HL-60 (cell line): ENCODE data around the gene GNL3L.
A peak's percentile ranks its signal among the peaks of the same experiment; 100 is the strongest.

Experiments used
- DNase-seq, 2 experiments: peaks; one replicate each; pipeline ENCODE4 v3.0.0-alpha.2; 2010 to 2020; ENCODE audit warnings: low read depth in 1 of 2, low spot score in 1 of 2
- H3K27ac ChIP-seq: fragments of 250-450 bp; sonication (Bioruptor Pico); replicated peaks from 2 replicates; pipeline ENCODE4 v1.5.1; 2020; ENCODE audit warnings: mild to moderate bottlenecking, moderate library complexity
- H3K27me3 ChIP-seq: fragments of 250-450 bp; sonication (Bioruptor Pico); 2 replicates; pipeline ENCODE4 v1.5.1; 2021; ENCODE audit warnings: mild to moderate bottlenecking, moderate library complexity; ENCODE audit not compliant: insufficient read depth, poor library complexity, severe bottlenecking
- H3K4me3 ChIP-seq: replicated peaks from 2 replicates; pipeline ENCODE4 v1.5.1; 2011; ENCODE audit warnings: mild to moderate bottlenecking, control low read depth, low read length; ENCODE audit not compliant: insufficient read depth
- GABPA ChIP-seq: IDR thresholded peaks from 2 replicates; pipeline ENCODE4 v1.6.1; 2012; ENCODE audit warnings: low read depth
- POLR2AphosphoS5 ChIP-seq: IDR thresholded peaks from 2 replicates; pipeline ENCODE4 v1.6.1; 2012; ENCODE audit warnings: low read depth
- SPI1 ChIP-seq: IDR thresholded peaks from 2 replicates; pipeline ENCODE4 v1.6.1; 2012; ENCODE audit warnings: low read depth, mild to moderate bottlenecking, borderline replicate concordance
- TF ChIP-seq, protein P1 (sequence below): IDR thresholded peaks from one replicate; pipeline ENCODE4 v1.5.1; 2011; ENCODE audit warnings: low read length, control low read depth, inconsistent platforms; ENCODE audit not compliant: insufficient read depth
- TF ChIP-seq, protein P2 (sequence below): IDR thresholded peaks from 2 replicates; pipeline ENCODE4 v1.6.1; 2012; ENCODE audit warnings: low read depth; ENCODE audit not compliant: insufficient replicate concordance

GNL3L gene

DNA sequence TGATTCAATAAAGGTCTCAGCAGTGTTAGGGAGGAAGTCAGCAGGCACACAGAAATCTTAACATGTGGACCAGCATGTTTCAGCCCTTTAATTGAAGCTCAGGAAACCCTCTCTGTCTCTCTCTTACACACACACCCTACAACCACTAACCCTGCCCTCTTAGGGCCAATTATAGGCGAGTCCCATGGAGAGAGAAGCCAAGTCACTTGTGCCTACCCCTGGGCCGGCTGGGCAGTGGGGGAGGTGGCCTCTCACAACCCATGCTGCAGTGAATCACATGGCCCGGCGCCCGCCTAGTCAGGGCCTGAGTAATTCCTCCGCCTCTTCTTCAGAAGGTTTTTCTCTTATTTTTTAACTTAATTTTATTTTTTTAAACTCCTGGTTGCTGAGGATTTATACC, 37.7 kb upstream of the GNL3L start:
- Histone ChIP-seq H3K4me3 (no peak overlapping the region), H3K27ac (no peak overlapping the region), H3K27me3 (no peaks in the 10 kb centered on the region)
- no peak for DNase-seq
- TF ChIP-seq POLR2AphosphoS5 (no peak), GABPA (no peak), SPI1 (no peak)
- TF ChIP-seq, protein P1, sequence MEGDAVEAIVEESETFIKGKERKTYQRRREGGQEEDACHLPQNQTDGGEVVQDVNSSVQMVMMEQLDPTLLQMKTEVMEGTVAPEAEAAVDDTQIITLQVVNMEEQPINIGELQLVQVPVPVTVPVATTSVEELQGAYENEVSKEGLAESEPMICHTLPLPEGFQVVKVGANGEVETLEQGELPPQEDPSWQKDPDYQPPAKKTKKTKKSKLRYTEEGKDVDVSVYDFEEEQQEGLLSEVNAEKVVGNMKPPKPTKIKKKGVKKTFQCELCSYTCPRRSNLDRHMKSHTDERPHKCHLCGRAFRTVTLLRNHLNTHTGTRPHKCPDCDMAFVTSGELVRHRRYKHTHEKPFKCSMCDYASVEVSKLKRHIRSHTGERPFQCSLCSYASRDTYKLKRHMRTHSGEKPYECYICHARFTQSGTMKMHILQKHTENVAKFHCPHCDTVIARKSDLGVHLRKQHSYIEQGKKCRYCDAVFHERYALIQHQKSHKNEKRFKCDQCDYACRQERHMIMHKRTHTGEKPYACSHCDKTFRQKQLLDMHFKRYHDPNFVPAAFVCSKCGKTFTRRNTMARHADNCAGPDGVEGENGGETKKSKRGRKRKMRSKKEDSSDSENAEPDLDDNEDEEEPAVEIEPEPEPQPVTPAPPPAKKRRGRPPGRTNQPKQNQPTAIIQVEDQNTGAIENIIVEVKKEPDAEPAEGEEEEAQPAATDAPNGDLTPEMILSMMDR, result no peak
- TF ChIP-seq, protein P2, sequence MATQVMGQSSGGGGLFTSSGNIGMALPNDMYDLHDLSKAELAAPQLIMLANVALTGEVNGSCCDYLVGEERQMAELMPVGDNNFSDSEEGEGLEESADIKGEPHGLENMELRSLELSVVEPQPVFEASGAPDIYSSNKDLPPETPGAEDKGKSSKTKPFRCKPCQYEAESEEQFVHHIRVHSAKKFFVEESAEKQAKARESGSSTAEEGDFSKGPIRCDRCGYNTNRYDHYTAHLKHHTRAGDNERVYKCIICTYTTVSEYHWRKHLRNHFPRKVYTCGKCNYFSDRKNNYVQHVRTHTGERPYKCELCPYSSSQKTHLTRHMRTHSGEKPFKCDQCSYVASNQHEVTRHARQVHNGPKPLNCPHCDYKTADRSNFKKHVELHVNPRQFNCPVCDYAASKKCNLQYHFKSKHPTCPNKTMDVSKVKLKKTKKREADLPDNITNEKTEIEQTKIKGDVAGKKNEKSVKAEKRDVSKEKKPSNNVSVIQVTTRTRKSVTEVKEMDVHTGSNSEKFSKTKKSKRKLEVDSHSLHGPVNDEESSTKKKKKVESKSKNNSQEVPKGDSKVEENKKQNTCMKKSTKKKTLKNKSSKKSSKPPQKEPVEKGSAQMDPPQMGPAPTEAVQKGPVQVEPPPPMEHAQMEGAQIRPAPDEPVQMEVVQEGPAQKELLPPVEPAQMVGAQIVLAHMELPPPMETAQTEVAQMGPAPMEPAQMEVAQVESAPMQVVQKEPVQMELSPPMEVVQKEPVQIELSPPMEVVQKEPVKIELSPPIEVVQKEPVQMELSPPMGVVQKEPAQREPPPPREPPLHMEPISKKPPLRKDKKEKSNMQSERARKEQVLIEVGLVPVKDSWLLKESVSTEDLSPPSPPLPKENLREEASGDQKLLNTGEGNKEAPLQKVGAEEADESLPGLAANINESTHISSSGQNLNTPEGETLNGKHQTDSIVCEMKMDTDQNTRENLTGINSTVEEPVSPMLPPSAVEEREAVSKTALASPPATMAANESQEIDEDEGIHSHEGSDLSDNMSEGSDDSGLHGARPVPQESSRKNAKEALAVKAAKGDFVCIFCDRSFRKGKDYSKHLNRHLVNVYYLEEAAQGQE, result no peak

DNA sequence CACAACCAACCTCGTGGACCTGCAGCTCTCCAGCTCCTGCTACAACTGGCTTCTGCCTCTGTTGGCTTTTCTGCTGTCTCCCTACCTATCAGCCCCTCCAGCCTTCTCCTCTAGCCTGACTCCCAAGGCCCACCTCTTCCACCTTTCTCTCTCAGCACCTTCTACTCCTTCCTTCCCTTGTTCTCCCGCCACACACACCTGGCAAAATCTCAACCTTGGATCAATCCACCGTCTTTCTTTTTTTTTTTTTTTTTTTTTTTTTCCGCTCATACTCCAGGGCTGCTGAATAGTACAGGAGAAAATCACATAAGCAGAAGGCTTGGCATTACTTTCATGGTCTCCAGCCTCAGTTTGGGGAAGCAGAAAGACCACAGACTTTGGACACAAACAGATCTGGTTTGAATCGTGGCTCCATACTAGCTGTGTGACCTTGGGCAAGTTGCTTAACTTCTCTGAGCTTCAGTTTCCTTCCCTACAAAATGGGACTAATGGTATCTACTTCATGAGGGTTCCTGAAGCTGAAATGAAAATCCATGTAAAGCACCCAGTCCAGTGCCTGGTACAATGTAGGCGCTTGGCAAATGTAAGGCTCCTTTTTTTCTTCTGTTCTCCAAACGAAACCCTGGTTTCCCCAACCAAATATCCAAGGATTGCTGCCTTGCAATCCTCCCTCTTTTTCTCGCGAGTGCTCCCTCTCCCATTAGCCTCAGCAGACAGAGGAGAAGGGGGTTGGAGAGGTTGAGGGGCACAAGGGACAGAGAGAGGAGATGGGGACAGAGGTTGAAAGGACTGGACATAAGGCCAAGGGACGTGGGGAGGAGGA, 35.6 kb upstream of the GNL3L start:
- H3K27ac ChIP-seq, result no peak overlapping the region
- TF ChIP-seq SPI1, result no peak
- TF ChIP-seq, protein P1, result no peak
- TF ChIP-seq GABPA, result no peak
- TF ChIP-seq, protein P2, result no peak
- TF ChIP-seq POLR2AphosphoS5, result no peak
- no peak for DNase-seq
- no peaks in the 10 kb centered on the region for H3K27me3 ChIP-seq
- no peak overlapping the region for H3K4me3 ChIP-seq

- Histone ChIP-seq H3K27me3 (no peaks in the 10 kb centered on the region), H3K27ac (no peak overlapping the region), H3K4me3 (peak overlapping the region; percentile 29)
- TF ChIP-seq GABPA (no peak), SPI1 (no peak), POLR2AphosphoS5 (no peak)
- TF ChIP-seq, protein P1, result no peak
- TF ChIP-seq, protein P2, result no peak
- no peak for DNase-seq
Measured at GRCh38 chrX:54494989-54495813, 34.8 kb upstream of the GNL3L start.
